GM20000 (cell line): Measurements from ENCODE around the gene RPL35A.
"Not testable (repeated sequence)": the region's sequence is repeated elsewhere in the genome, so short reads cannot be mapped to it uniquely, and the experiment has no call there.

Source experiments
- DNase-seq: peaks from one replicate; pipeline ENCODE4 v3.0.0; 2012; ENCODE audit warnings: low spot score
- TF ChIP-seq, protein P1 (sequence below): IDR thresholded peaks from 2 replicates; pipeline ENCODE4 v1.5.1; 2012; ENCODE audit warnings: mild to moderate bottlenecking, control low read depth; ENCODE audit errors: extremely low read depth, missing control alignments

Gene RPL35A

DNA sequence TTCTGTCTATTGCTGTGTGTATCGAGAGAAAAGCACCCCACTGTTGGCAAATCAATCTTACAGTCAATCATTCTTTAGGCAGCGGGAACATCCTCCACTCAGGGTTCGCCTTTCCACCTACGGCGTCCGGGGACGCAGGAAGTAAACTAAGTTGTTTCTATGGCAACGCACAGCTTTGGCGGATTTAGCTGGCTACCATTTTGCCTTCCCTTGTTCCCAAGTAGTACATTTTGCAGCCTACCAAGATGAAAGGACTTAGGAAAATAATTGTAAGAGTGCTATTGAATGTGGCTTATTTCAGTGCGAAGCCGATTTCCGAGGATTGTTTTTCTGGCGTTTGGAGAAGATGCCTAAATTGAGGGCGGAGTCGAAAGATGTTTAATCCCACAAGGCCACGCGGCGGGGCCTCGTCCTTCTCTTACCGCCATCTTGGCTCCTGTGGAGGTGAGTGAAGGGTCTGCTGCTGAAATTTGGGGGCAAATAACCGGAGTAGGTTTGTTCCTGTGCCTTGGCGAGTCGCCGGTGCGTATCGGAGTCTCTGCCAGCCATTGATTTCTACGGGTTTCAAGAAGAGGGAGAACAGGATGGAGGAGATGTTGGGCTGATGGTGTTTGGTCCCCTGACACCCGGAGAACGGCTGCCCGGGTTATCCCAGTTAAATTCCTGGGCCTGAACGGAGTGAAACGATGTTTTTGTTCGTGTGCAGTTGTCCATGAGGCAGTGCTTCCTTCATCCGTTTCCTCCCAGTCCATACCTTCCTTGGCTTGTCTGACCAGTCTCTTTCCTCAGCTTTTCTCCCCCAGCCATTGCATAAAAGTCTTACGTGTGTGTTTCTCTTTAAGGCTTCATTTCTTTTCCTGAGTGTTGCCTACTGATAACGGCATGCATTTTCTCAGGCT lies at the start of gene RPL35A:
Gene RPL35A (plus strand): TSS at position 413 of the 899 bp plus-strand sequence. CDS start 778 bp downstream, outside the sequence.
- TF ChIP-seq, protein P1, sequence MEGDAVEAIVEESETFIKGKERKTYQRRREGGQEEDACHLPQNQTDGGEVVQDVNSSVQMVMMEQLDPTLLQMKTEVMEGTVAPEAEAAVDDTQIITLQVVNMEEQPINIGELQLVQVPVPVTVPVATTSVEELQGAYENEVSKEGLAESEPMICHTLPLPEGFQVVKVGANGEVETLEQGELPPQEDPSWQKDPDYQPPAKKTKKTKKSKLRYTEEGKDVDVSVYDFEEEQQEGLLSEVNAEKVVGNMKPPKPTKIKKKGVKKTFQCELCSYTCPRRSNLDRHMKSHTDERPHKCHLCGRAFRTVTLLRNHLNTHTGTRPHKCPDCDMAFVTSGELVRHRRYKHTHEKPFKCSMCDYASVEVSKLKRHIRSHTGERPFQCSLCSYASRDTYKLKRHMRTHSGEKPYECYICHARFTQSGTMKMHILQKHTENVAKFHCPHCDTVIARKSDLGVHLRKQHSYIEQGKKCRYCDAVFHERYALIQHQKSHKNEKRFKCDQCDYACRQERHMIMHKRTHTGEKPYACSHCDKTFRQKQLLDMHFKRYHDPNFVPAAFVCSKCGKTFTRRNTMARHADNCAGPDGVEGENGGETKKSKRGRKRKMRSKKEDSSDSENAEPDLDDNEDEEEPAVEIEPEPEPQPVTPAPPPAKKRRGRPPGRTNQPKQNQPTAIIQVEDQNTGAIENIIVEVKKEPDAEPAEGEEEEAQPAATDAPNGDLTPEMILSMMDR, result no peak
- peak; percentile 87 for DNase-seq

DNA sequence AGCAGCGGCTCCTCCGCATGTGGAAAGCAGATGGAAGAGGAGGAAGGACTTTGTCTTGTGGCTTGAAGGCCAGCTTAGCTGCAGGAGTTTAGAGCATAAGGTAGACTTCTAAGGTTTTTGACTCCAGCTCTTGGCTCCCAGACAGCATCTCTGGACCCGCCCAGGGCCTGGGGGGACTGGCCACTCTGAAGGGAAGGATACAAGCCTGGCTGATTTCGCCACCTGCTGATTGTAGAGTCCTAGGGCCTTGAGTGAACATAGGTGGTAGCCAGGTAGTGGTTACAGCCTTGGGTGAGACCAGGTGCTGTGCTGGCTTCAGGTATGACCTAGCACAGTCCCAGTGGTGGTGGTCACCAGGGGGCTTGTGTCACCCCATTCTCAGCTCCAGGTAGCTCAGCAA lies 48.4 kb upstream of the RPL35A start:
- TF ChIP-seq, protein P1, result no peak
- DNase-seq, result no peak

DNA sequence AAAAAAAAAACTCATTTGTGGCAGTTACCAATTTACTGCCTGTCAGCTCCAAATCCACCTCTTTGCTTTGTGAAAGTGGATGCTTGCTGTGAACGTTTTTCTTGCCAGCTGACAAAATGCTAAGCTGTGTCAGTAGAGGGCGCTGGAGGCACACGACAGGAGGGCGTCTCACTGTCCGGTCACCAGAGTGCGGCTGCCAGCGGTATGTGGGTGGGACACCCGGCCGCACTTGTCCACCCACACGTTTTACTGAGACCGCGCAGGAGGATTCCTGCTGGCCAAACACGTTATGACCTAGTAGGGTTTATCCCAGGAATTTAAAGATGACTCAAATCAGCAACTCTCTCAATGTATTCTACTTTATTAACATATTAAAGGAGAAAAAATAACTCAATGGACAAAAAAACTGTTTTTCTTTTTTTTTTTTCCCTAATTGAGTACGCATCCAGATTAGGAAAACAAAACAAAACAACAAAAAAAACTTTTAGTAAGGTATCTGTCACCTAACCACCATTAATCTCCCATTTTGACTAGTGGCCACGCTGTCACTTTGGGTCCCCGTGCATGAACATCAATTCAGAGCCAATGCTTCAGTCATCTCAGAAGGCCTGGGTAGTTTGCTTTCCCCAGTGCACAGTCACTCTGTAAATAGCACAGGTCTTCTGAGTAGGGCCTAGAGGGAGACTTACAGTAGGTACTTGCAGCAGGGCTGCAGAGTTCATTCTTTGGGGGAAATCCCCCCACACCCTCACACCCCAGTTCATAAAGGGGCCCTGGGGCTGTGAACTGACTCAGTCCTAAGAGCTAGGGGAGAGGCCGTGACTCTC lies 43.8 kb upstream of the RPL35A start:
- TF ChIP-seq, protein P1, result peak; percentile 78
- DNase-seq, result peak; percentile 83

DNA sequence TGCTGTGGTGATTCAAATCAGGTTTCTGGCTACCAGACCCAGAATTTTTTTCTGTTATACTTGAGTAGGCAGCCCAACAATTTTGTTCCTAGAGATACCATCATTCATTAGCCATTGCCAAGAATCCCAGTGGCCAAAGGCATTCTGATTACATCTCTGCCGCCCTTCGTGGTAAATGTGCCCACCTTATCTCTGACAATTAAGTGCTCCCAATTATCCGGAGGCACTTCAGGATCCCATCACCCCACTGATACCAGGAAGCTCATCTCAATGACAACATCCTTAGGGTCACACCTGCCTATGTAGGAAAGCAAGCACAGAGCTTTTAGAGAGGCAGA lies 43.2 kb upstream of the RPL35A start:
- no peak for DNase-seq
- TF ChIP-seq, protein P1, result no peak

DNA sequence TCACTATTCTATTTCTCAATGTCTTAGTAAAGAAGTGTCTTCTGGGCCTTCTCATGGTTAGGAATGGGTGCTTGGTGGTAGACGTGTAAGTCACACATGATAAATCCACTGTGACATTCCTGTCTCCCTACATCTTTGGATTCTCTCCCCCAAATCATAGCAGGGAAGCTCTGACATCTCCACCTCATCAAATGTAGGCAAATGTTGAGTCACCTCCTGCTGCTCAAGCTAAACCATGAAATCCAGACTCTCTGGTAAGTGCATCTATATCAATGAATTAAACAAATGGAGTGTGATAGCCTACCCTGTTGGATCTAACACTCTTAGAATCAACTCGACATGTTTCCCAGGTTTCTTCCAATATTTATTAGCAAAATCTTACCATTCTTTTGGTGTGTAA lies 42.8 kb upstream of the RPL35A start:
- TF ChIP-seq, protein P1, result no peak
- no peak for DNase-seq

DNA sequence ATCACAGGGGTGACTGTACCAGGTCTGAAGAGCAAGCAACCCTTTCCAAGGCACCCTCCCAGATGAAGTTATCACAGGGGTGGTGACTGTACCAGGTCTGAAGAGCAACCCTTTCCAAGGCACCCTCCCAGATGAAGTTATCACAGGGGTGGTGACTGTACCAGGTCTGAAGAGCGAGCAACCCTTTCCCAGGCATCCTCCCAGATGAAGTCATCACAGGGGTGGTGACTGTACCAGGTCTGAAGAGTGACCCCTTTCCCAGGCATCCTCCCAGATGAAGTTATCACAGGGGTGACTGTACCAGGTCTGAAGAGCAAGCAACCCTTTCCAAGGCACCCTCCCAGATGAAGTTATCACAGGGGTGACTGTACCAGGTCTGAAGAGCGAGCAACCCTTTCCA lies 41.4 kb upstream of the RPL35A start:
- DNase-seq, result not testable (repeated sequence)

DNA sequence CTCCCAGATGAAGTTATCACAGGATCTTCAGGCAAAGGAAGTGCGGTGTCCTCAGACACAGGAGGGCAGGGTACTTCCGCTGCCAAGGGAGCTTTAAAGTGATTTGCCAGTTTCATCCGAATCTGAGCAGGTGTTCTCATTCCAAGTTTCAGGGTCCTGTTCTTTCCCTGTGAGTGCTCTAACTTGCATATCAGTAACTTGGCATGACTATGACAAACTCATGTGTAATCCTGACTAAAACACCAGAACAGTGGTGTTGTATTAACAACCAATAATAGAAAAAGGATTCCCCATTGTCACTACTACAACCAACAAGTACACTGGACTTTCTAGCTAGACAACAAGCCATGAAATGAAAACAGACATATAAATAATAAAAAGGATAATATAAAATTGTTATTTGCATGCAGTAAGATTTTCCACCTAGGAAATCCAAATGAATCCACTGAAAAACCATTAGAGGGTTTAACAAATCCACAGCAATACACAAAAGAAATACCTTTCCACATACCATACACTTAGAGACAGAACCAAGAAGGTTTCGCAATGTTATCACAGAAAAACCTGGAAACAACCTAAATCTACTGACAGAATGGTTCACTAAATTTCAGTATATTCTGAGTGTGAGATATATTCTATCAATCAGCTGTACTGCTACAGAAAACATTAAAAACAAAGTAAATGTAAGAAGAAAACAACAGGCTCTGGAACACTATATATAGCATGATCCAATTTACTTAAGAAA lies 40.9 kb upstream of the RPL35A start:
- TF ChIP-seq, protein P1, result no peak
- DNase-seq, result no peak
